NT2/D1 (cell line): ENCODE data around the gene IFIT1B.
"Not testable (repeated sequence)": the region's sequence is repeated elsewhere in the genome, so short reads cannot be mapped to it uniquely, and the experiment has no call there.

ENCODE experiments used
- DNase-seq: peaks from one replicate; pipeline ENCODE4 v3.0.0-alpha.2; 2011; ENCODE audit warnings: low read depth, low spot score
- H3K27me3 ChIP-seq: 2 replicates; pipeline ENCODE4 v1.6.0; 2011; ENCODE audit warnings: mild to moderate bottlenecking; ENCODE audit not compliant: insufficient read length, insufficient read depth
- H3K36me3 ChIP-seq: 2 replicates; pipeline ENCODE4 v1.6.1; 2011; ENCODE audit warnings: mild to moderate bottlenecking, low read length, mixed read lengths; ENCODE audit not compliant: insufficient read depth, insufficient read length
- H3K4me1 ChIP-seq: 2 replicates; pipeline ENCODE4 v1.5.1; 2011; ENCODE audit not compliant: insufficient read depth, insufficient read length
- H3K4me3 ChIP-seq: 2 replicates; pipeline ENCODE4 v1.5.1; 2011; ENCODE audit warnings: low read depth; ENCODE audit not compliant: insufficient read length
- H3K9ac ChIP-seq: 2 replicates; pipeline ENCODE4 v1.6.0; 2011; ENCODE audit warnings: low read depth; ENCODE audit not compliant: insufficient read length
- H3K9me3 ChIP-seq: 2 replicates; pipeline ENCODE4 v1.5.1; 2011; ENCODE audit warnings: mild to moderate bottlenecking, low read length; ENCODE audit not compliant: insufficient read depth
- SUZ12 ChIP-seq: IDR thresholded peaks from 2 replicates; pipeline ENCODE4 v1.6.1; 2011; ENCODE audit not compliant: insufficient read length, insufficient read depth; ENCODE audit errors: extremely low read depth
- YY1 ChIP-seq: IDR thresholded peaks from 2 replicates; pipeline ENCODE4 v1.6.1; 2011; ENCODE audit not compliant: insufficient read length, insufficient read depth
- ZNF274 ChIP-seq: IDR thresholded peaks from 2 replicates; pipeline ENCODE4 v1.6.1; 2011; ENCODE audit warnings: mild to moderate bottlenecking, low read depth, low read length

Gene IFIT1B

DNA sequence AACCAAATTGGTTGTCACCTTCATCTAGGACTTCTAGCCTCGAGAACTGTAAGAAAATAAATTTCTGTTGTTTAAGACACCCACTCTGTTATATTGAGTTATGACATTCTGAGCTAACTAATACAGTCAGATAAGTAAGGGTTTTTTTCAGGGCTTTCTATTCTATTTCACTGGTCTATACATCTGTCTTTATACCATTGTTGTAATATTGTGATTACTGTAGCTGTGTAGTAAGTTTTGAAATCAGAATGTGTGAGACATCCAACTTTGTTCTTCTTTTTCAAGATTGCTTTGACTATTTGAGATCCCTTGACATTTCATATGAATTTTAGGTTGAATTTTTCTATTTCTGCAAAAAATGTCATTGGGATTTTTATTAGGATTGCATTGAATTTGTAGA is 22.1 kb downstream of the IFIT1B start:
- Histone ChIP-seq H3K4me1 (no peaks in the 10 kb centered on the region), H3K9ac (no peak overlapping the region), H3K9me3 (no peaks in the 10 kb centered on the region), H3K4me3 (no peak overlapping the region), H3K36me3 (no peaks in the 10 kb centered on the region), H3K27me3 (no peaks in the 10 kb centered on the region)
- no peak for DNase-seq
- TF ChIP-seq SUZ12 (no peak), ZNF274 (no peak), YY1 (no peak)

DNA sequence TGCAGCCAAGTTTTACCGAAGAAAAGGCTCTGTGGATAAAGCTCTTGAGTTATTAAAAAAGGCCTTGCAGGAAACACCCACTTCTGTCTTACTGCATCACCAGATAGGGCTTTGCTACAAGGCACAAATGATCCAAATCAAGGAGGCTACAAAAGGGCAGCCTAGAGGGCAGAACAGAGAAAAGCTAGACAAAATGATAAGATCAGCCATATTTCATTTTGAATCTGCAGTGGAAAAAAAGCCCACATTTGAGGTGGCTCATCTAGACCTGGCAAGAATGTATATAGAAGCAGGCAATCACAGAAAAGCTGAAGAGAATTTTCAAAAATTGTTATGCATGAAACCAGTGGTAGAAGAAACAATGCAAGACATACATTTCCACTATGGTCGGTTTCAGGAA is 25.2 kb downstream of the IFIT1B start:
- no peaks in the 10 kb centered on the region for H3K27me3 ChIP-seq
- H3K4me3 ChIP-seq: no peak overlapping the region
- H3K36me3 ChIP-seq: no peaks in the 10 kb centered on the region
- H3K9me3 ChIP-seq: no peaks in the 10 kb centered on the region
- TF ChIP-seq SUZ12 (no peak), ZNF274 (no peak), YY1 (no peak)
- no peak for DNase-seq
- H3K4me1 ChIP-seq: no peaks in the 10 kb centered on the region
- H3K9ac ChIP-seq: no peak overlapping the region

DNA sequence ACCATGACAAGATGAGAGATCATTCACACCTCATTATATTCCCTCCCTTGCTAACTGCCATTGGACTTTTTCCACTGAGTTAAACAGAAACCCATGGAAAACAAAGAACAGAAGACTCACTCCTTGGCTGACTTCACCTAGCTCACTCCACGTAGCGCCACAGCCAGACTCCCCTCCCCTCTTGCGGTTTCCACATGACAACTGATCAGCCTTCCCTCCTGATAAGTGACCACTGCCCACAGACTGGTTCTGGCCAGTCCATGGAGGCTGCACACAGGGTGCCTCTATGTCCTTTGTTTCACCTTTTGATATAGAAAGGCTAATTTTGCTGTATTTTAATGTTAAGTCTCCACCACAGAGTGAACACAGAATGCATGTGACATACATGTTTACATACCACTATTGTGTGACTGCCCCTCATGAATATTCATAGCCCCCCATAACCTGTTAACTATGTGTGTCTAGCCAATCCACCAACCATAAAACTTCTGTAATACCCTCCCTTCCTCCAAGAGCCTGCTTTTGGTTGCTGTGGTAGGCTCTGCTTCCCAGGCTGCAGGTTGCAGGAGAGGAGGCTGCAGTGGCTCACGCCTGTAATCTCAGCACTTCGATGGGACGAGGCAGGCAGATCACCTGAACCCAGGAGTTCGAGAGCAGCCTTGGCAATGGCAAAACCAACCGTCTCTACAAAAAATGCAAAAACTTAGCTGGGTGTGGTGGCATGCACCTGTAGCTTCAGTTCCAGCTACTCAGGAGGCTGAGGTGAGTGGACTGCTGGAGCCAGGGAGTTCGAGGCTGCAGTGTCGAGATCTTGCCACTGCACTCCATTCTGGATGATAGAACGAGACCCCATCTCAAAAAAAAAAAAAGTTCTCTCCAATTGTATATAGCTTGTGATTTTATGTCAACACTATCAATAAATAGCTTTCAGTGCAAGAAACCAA is 26.5 kb downstream of the IFIT1B start:
- Histone ChIP-seq H3K9me3 (no peaks in the 10 kb centered on the region), H3K9ac (no peak overlapping the region), H3K4me1 (no peaks in the 10 kb centered on the region), H3K36me3 (no peaks in the 10 kb centered on the region), H3K27me3 (no peaks in the 10 kb centered on the region), H3K4me3 (no peak overlapping the region)
- DNase-seq: no peak
- TF ChIP-seq YY1: no peak

DNA sequence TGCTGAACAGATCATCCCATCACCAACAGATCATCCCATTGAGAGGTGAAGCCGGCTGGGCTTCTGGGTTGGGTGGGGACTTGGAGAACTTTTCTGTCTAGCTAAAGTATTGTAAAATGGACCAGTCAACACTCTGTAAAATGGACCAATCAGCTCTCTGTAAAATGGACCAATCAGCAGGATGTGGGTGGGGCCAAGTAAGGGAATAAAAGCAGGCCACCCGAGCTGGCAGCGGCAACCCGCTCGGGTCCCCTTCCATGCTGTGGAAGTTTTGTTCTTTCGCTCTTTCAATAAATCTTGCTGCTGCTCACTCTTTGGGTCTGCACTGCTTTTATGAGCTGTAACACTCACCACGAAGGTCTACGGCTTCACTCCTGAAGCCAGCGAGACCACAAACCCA is 28.3 kb downstream of the IFIT1B start:
- not testable (repeated sequence) for H3K9ac ChIP-seq, DNase-seq, H3K36me3 ChIP-seq, H3K9me3 ChIP-seq, H3K4me3 ChIP-seq, H3K4me1 ChIP-seq, H3K27me3 ChIP-seq

DNA sequence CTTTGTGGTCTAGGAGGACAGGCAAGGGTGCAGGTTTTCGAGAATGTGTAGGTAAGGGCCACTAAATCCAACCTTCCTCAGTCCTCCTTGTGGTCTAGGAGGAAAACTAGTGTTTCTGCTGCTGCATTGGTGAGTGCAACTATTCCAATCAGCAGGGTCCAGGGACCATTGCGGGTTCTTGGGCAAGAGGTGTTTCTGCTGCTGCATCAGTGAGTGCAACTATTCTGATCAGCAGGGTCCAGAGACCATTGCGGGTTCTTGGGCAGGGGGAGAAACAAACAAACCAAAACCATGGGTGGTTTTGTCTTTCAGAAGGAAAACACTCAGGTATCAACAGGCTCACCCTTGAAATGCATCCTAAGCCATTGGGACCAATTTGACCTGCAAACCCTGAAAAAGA is 29.9 kb downstream of the IFIT1B start:
- not testable (repeated sequence) for H3K4me1 ChIP-seq, H3K36me3 ChIP-seq, H3K9ac ChIP-seq, H3K27me3 ChIP-seq, DNase-seq, H3K4me3 ChIP-seq, H3K9me3 ChIP-seq

DNA sequence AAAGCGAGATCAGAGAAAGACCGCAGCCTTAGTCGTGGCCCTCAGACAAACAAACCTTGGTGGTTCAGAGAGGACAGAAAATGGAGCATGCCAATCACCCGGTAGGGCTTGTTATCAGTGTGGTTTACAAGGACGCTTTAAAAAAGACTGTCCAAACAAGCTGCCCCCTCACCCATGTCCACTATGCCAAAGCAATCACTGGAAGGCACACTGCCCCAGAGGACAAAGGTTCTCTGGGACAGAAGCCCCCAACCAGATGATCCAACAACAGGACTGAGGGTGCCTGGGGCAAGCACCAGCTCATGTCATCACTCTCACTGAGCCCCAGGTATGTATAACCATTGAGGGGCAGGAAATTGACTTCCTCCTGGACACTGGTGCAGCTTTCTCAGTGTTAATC is 31.4 kb downstream of the IFIT1B start:
- not testable (repeated sequence) for H3K4me3 ChIP-seq, H3K36me3 ChIP-seq, H3K4me1 ChIP-seq, H3K9ac ChIP-seq, H3K9me3 ChIP-seq, H3K27me3 ChIP-seq, DNase-seq

DNA sequence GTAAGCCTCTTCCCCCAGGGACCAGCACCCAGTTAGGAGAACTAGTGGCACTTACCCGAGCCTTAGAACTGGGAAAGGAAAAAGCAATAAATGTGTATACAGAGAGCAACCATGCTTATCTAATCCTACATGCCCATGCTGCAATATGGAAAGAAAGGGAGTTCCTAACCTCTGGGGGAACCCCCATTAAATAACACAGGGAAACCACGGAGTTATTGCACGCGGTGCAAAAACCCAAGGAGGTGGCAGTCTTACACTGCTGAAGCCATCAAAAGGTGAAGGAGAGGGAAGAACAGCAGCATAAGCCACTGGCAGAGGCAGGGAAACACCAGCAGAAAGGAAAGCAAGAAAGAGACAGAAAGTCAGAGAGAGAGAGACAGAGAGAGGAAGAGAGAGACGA is 32.7 kb downstream of the IFIT1B start:
- not testable (repeated sequence) for DNase-seq, H3K36me3 ChIP-seq, H3K9ac ChIP-seq, H3K4me3 ChIP-seq, H3K9me3 ChIP-seq, H3K4me1 ChIP-seq
- H3K27me3 ChIP-seq: peaks cover 13% of the 10 kb centered on the region

DNA sequence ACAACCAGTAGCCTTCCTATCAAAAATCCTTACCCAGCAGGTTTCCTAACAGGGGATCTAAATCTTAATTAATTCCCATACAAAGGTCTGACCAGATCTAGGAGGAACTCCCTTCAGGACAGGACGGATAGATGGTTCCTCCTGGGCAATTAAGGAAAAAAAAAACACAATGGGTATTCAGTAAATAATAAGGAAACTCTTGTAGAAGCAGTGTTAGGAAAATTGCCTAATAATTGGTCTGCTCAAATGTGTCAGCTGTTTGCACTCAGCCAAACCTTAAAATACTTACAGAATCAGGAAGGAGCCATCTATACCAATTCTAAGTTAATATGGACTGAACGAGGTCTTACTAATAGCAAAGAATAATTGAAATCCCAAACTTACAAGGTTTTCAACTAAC is 33.3 kb downstream of the IFIT1B start:
- not testable (repeated sequence) for H3K4me3 ChIP-seq, H3K9ac ChIP-seq, DNase-seq, H3K36me3 ChIP-seq, H3K4me1 ChIP-seq, H3K9me3 ChIP-seq
- peaks cover 18% of the 10 kb centered on the region for H3K27me3 ChIP-seq

DNA sequence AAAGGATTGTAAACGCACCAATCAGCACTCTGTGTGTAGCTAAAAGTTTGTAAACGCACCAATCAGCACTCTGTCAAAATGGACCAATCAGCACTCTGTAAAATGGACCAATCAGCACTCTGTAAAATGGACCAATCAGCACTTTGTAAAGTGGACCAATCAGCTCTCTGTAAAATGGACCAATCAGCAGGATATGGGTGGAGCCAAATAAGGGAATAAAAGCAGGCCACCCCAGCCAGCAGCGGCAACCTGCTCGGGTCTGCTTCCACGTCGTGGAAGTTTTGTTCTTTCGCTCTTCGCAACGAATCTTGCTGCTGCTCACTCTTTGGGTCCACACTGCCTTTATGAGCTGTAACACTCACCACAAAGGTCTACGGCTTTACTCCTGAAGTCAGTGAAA is 34.4 kb downstream of the IFIT1B start:
- H3K36me3 ChIP-seq, H3K4me3 ChIP-seq, H3K9me3 ChIP-seq, DNase-seq, H3K9ac ChIP-seq, H3K4me1 ChIP-seq: not testable (repeated sequence)
- H3K27me3 ChIP-seq: peaks cover 20% of the 10 kb centered on the region
